Prostate gland (tissue), 2 donors: Measurements from ENCODE around the gene RSRC2. TPM values are rescaled to one million over a fixed set of nuclear protein-coding genes. Genes with fewer than 3 reads are reported as not detected.
"Not testable (repeated sequence)": the region's sequence is repeated elsewhere in the genome, so short reads cannot be mapped to it uniquely, and the experiment has no call there.

Experiments used
- DNase-seq: peaks from one replicate; pipeline ENCODE4 v3.0.0-alpha.2; 2019; ENCODE audit warnings: low spot score
- H3K27ac ChIP-seq, 2 donors: fragments of 200-600 bp; sonication (generic); 2 replicates each; pipeline ENCODE4 v1.5.1; 2017 to 2019
- H3K27me3 ChIP-seq: fragments of 200-600 bp; sonication (generic); replicated peaks from 2 replicates; pipeline ENCODE4 v1.5.1; 2019; ENCODE audit not compliant: insufficient read depth
- H3K36me3 ChIP-seq, 2 donors: fragments of 200-600 bp; sonication (generic); 1 replicate in 1 of 2; 2 replicates in 1 of 2; pipeline versions ENCODE4 v1.5.1 to v1.8.1; 2017 to 2019
- H3K4me1 ChIP-seq: fragments of 200-600 bp; sonication (generic); replicated peaks from 2 replicates; pipeline ENCODE4 v1.5.1; 2019
- H3K4me3 ChIP-seq, 2 donors: fragments of 200-600 bp; sonication (generic); 2 replicates each; pipeline ENCODE4 v1.5.1; 2017 to 2019
- H3K9me3 ChIP-seq: fragments of 200-600 bp; sonication (generic); 2 replicates; pipeline ENCODE4 v1.5.1; 2017
- CTCF ChIP-seq, 4 experiments: fragments of 200-600 bp in 2 of 4; fragments of 450-650 bp in 2 of 4; sonication (generic) in 2 of 4; IDR thresholded peaks; 1 replicate in 3 of 4; 2 replicates in 1 of 4; pipeline ENCODE4 v1.5.1; 2016 to 2019; ENCODE audit warnings: antibody characterized with exemption in 4 of 4, mild to moderate bottlenecking in 2 of 4, moderate library complexity in 2 of 4
- POLR2A ChIP-seq: fragments of 450-650 bp; IDR thresholded peaks from one replicate; pipeline ENCODE4 v1.6.1; 2016; ENCODE audit warnings: antibody characterized with exemption, mild to moderate bottlenecking
- POLR2AphosphoS5 ChIP-seq: sonication (generic); formaldehyde crosslinking; IDR thresholded peaks from one replicate; pipeline ENCODE4 v1.6.1; 2017; ENCODE audit warnings: antibody characterized with exemption
- WGBS: methylation state at CpG from one replicate; pipeline ENCODE4 v1.1.5; 2018; 5-methylcytosine and 5-hydroxymethylcytosine counted together
- intact Hi-C: fragments of 100-400 bp; cut with DNase I; formaldehyde crosslinking; loops from one replicate; pipeline ENCODE4 v1.14.2; 2022
- total RNA-seq, 2 donors: library from RNA; depleted of rRNA; stranded (reverse); fragments of >200 nt; gene quantifications; one replicate each; pipeline ENCODE4 v1.1.0, GENCODE V29; 2016

Gene RSRC2
- total RNA-seq: 10 to 100 TPM; 53.0 to 61.9 TPM

- intact Hi-C loops: loop anchor here (2.0 kb wide), 1 partner anchor 26 kb away; the partner anchor contains the start of gene ZCCHC8
- peak in 2 of 4 experiments; percentile 5 to 9 for TF ChIP-seq CTCF (IDR thresholded peaks at IDR 0.05)
- peak; percentile 94 for TF ChIP-seq POLR2A
- peak; percentile 98 for TF ChIP-seq POLR2AphosphoS5
- Histone ChIP-seq H3K27me3 (no peaks in the 10 kb centered on the region), H3K9me3 (no peaks in the 10 kb centered on the region), H3K27ac (peak within 1 kb of the TSS; percentile 99), H3K4me1 (no peaks in the 10 kb centered on the region), H3K36me3 (peaks cover 0 to 1% of the 10 kb centered on the region in 2 donors), H3K4me3 (peak within 1 kb of the TSS; percentile 66 to 77)
- DNase-seq: peak; percentile 99
- under 1% methylated on average over 51 of the region's 51 CpGs for WGBS
Measured at GRCh38 chr12:122526683-122527477, at the start of gene RSRC2, which contains the start of gene KNTC1. Gene RSRC2, minus strand, starts transcription at chr12:122526936. Its CDS starts 83 bp downstream, at chr12:122526853. Gene KNTC1, plus strand, starts transcription at chr12:122527249. Its CDS starts 2,815 bp downstream, at chr12:122530064.

- Histone ChIP-seq H3K36me3 (no peaks in the 10 kb centered on the region), H3K4me1 (no peaks in the 10 kb centered on the region), H3K27me3 (no peaks in the 10 kb centered on the region), H3K9me3 (no peaks in the 10 kb centered on the region), H3K4me3 (no peak overlapping the region), H3K27ac (no peak overlapping the region)
- WGBS: 91% methylated on average over 6 of the region's 6 CpGs
- DNase-seq: no peak
- TF ChIP-seq POLR2A (no peak), POLR2AphosphoS5 (no peak), CTCF (IDR thresholded peaks at IDR 0.05) (no peak)
- intact Hi-C loops: no loop called here
Measured at GRCh38 chr12:122571821-122572220, 45.1 kb upstream of the RSRC2 start.

GRCh38 chr12:122570006-122570405 lies 43.3 kb upstream of the RSRC2 start:
- DNase-seq, H3K27ac ChIP-seq, H3K36me3 ChIP-seq, H3K27me3 ChIP-seq, intact Hi-C loops, H3K4me1 ChIP-seq, H3K4me3 ChIP-seq, H3K9me3 ChIP-seq: not testable (repeated sequence)
- WGBS: 84% methylated on average over 3 of the region's 3 CpGs

- H3K9me3 ChIP-seq: no peaks in the 10 kb centered on the region
- no peaks in the 10 kb centered on the region for H3K27me3 ChIP-seq
- 98% methylated on average over 5 of the region's 5 CpGs for WGBS
- no peak for DNase-seq
- intact Hi-C loops: no loop called here
- H3K27ac ChIP-seq: no peak overlapping the region
- no peak for TF ChIP-seq POLR2AphosphoS5
- TF ChIP-seq CTCF (IDR thresholded peaks at IDR 0.05): no peak
- TF ChIP-seq POLR2A: no peak
- H3K36me3 ChIP-seq: no peaks in the 10 kb centered on the region
- no peaks in the 10 kb centered on the region for H3K4me1 ChIP-seq
- H3K4me3 ChIP-seq: no peak overlapping the region
Measured at GRCh38 chr12:122569288-122569687, 42.6 kb upstream of the RSRC2 start.

GRCh38 chr12:122566816-122567215 lies 40.1 kb upstream of the RSRC2 start:
- H3K4me3 ChIP-seq, H3K4me1 ChIP-seq, H3K9me3 ChIP-seq, H3K36me3 ChIP-seq, H3K27ac ChIP-seq, intact Hi-C loops, H3K27me3 ChIP-seq, DNase-seq: not testable (repeated sequence)
- over 99% methylated on average over 5 of the region's 5 CpGs for WGBS

GRCh38 chr12:122563361-122563760 lies 36.6 kb upstream of the RSRC2 start:
- intact Hi-C loops: no loop called here
- DNase-seq: no peak
- H3K36me3 ChIP-seq: no peaks in the 10 kb centered on the region
- H3K9me3 ChIP-seq: no peaks in the 10 kb centered on the region
- H3K27ac ChIP-seq: no peak overlapping the region
- WGBS: 97% methylated on average over 4 of the region's 4 CpGs
- no peaks in the 10 kb centered on the region for H3K4me1 ChIP-seq
- TF ChIP-seq POLR2A (no peak), CTCF (IDR thresholded peaks at IDR 0.05) (no peak), POLR2AphosphoS5 (no peak)
- H3K27me3 ChIP-seq: no peaks in the 10 kb centered on the region
- no peak overlapping the region for H3K4me3 ChIP-seq
